ENCODE measurements around the gene ELN.

DNA sequence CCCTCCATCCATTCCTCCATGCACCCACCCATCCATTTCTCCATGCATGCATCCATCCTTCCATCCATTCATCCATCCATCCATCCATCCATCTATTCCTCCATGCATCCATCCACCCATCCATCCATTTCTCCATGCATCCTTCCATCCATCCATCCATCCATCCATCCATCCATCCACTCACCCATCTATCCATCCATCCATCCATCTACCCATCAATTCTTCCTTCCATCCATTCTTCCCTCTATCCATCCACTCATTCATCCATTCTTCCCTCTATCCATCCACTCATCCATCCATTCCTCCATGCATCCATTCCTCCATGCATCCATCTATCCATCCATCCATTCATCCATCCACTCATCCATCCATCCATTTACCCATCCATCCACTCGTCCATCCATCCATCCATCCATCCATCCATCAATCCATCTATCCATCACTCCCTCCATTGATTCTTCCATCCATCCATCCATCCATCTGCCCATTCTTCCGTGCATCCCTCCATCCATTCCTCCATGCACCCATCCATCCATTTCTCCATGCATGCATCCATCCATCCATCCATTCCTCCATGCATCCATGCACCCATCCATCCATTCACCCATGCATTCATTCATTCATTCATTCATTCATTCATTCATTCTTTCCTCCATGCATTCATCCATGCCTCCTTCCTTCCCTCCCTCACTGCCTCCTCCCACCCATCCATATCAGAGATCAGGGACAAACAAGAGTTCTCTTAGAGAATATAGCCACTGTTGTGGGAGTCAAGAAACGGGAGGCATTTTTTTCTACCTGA lies 22.2 kb downstream of the ELN start:
- TF ChIP-seq, protein P1, sequence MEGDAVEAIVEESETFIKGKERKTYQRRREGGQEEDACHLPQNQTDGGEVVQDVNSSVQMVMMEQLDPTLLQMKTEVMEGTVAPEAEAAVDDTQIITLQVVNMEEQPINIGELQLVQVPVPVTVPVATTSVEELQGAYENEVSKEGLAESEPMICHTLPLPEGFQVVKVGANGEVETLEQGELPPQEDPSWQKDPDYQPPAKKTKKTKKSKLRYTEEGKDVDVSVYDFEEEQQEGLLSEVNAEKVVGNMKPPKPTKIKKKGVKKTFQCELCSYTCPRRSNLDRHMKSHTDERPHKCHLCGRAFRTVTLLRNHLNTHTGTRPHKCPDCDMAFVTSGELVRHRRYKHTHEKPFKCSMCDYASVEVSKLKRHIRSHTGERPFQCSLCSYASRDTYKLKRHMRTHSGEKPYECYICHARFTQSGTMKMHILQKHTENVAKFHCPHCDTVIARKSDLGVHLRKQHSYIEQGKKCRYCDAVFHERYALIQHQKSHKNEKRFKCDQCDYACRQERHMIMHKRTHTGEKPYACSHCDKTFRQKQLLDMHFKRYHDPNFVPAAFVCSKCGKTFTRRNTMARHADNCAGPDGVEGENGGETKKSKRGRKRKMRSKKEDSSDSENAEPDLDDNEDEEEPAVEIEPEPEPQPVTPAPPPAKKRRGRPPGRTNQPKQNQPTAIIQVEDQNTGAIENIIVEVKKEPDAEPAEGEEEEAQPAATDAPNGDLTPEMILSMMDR (conservative IDR thresholded peaks at IDR 0.05; ENCODE audit: low read depth, low read length) = no peak
- no peak for TF ChIP-seq CEBPB (IDR thresholded peaks at IDR 0.05; ENCODE audit: low read depth, low read length)
- no peak for TF ChIP-seq MAZ (IDR thresholded peaks at IDR 0.05; ENCODE audit: borderline replicate concordance, low read depth, low read length)

Data from IMR-90 (cell line).